Ishikawa (cell line): ENCODE data around the gene SMCO4.

Source experiments
- CEBPB ChIP-seq: IDR thresholded peaks from 2 replicates; pipeline ENCODE4 v1.6.1; 2012
- CREB1 ChIP-seq: IDR thresholded peaks from 2 replicates; pipeline ENCODE4 v1.6.1; 2012; ENCODE audit warnings: low read depth
- EGR1 ChIP-seq: IDR thresholded peaks from 2 replicates; pipeline ENCODE4 v1.6.1; 2012
- EP300 ChIP-seq: IDR thresholded peaks from 2 replicates; pipeline ENCODE4 v1.6.1; 2012; ENCODE audit warnings: borderline replicate concordance
- FOXM1 ChIP-seq: IDR thresholded peaks from 2 replicates; pipeline ENCODE4 v1.6.1; 2012; ENCODE audit warnings: low read depth, borderline replicate concordance
- MAX ChIP-seq: IDR thresholded peaks from 2 replicates; pipeline ENCODE4 v1.6.1; 2012
- NFIC ChIP-seq: IDR thresholded peaks from 2 replicates; pipeline ENCODE4 v1.6.1; 2012
- RAD21 ChIP-seq: IDR thresholded peaks from 2 replicates; pipeline ENCODE4 v1.6.1; 2012; ENCODE audit warnings: low read depth
- TAF1 ChIP-seq: IDR thresholded peaks from 2 replicates; pipeline ENCODE4 v1.6.1; 2012; ENCODE audit warnings: low read depth, mild to moderate bottlenecking
- TCF12 ChIP-seq: IDR thresholded peaks from 2 replicates; pipeline ENCODE4 v1.6.1; 2012; ENCODE audit warnings: low read depth
- TEAD4 ChIP-seq: IDR thresholded peaks from 2 replicates; pipeline ENCODE4 v1.6.1; 2012
- YY1 ChIP-seq: IDR thresholded peaks from 2 replicates; pipeline ENCODE4 v1.6.1; 2012; ENCODE audit warnings: low read depth
- TF ChIP-seq, protein P1 (sequence below): IDR thresholded peaks from 2 replicates; pipeline ENCODE4 v1.6.1; 2012; ENCODE audit warnings: low read depth, mild to moderate bottlenecking

DNA sequence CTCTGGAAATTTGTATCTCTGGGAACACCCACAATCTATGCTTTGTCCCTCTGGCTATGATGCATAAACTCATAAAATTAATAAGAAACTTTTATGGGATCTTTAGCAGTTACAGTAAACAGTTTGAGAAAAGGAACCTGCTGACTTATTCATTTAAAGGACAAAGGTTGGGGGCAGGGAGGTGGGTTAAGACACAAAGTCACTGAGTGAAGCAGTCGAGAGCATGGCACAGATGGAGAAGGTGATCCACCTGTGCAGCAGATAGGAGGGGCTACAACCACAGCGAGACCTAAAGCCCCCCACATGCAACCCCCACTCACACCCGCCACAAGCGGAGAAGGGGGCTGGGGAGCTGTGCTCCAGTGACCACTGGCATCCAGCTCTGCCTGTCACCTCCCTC, 45.0 kb downstream of the SMCO4 start:
- TF ChIP-seq EGR1 (no peak), MAX (no peak), EP300 (no peak), CEBPB (no peak), TAF1 (no peak), RAD21 (no peak), YY1 (no peak), CREB1 (no peak), TEAD4 (no peak), NFIC (no peak), TCF12 (0 out of 2 replicates have a peak, but pooled peaks have one; percentile 33), FOXM1 (no peak)
- TF ChIP-seq, protein P1, sequence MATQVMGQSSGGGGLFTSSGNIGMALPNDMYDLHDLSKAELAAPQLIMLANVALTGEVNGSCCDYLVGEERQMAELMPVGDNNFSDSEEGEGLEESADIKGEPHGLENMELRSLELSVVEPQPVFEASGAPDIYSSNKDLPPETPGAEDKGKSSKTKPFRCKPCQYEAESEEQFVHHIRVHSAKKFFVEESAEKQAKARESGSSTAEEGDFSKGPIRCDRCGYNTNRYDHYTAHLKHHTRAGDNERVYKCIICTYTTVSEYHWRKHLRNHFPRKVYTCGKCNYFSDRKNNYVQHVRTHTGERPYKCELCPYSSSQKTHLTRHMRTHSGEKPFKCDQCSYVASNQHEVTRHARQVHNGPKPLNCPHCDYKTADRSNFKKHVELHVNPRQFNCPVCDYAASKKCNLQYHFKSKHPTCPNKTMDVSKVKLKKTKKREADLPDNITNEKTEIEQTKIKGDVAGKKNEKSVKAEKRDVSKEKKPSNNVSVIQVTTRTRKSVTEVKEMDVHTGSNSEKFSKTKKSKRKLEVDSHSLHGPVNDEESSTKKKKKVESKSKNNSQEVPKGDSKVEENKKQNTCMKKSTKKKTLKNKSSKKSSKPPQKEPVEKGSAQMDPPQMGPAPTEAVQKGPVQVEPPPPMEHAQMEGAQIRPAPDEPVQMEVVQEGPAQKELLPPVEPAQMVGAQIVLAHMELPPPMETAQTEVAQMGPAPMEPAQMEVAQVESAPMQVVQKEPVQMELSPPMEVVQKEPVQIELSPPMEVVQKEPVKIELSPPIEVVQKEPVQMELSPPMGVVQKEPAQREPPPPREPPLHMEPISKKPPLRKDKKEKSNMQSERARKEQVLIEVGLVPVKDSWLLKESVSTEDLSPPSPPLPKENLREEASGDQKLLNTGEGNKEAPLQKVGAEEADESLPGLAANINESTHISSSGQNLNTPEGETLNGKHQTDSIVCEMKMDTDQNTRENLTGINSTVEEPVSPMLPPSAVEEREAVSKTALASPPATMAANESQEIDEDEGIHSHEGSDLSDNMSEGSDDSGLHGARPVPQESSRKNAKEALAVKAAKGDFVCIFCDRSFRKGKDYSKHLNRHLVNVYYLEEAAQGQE, result no peak
